NT2/D1 (cell line): ENCODE data around the gene GPR87.

ENCODE experiments used
- DNase-seq: peaks from one replicate; pipeline ENCODE4 v3.0.0-alpha.2; 2011; ENCODE audit warnings: low read depth, low spot score
- H3K27me3 ChIP-seq: 2 replicates; pipeline ENCODE4 v1.6.0; 2011; ENCODE audit warnings: mild to moderate bottlenecking; ENCODE audit not compliant: insufficient read length, insufficient read depth
- H3K36me3 ChIP-seq: 2 replicates; pipeline ENCODE4 v1.6.1; 2011; ENCODE audit warnings: mild to moderate bottlenecking, low read length, mixed read lengths; ENCODE audit not compliant: insufficient read depth, insufficient read length
- H3K4me1 ChIP-seq: 2 replicates; pipeline ENCODE4 v1.5.1; 2011; ENCODE audit not compliant: insufficient read depth, insufficient read length
- H3K4me3 ChIP-seq: 2 replicates; pipeline ENCODE4 v1.5.1; 2011; ENCODE audit warnings: low read depth; ENCODE audit not compliant: insufficient read length
- H3K9ac ChIP-seq: 2 replicates; pipeline ENCODE4 v1.6.0; 2011; ENCODE audit warnings: low read depth; ENCODE audit not compliant: insufficient read length
- H3K9me3 ChIP-seq: 2 replicates; pipeline ENCODE4 v1.5.1; 2011; ENCODE audit warnings: mild to moderate bottlenecking, low read length; ENCODE audit not compliant: insufficient read depth
- SUZ12 ChIP-seq: IDR thresholded peaks from 2 replicates; pipeline ENCODE4 v1.6.1; 2011; ENCODE audit not compliant: insufficient read length, insufficient read depth; ENCODE audit errors: extremely low read depth
- YY1 ChIP-seq: IDR thresholded peaks from 2 replicates; pipeline ENCODE4 v1.6.1; 2011; ENCODE audit not compliant: insufficient read length, insufficient read depth
- ZNF274 ChIP-seq: IDR thresholded peaks from 2 replicates; pipeline ENCODE4 v1.6.1; 2011; ENCODE audit warnings: mild to moderate bottlenecking, low read depth, low read length

Gene GPR87

DNA sequence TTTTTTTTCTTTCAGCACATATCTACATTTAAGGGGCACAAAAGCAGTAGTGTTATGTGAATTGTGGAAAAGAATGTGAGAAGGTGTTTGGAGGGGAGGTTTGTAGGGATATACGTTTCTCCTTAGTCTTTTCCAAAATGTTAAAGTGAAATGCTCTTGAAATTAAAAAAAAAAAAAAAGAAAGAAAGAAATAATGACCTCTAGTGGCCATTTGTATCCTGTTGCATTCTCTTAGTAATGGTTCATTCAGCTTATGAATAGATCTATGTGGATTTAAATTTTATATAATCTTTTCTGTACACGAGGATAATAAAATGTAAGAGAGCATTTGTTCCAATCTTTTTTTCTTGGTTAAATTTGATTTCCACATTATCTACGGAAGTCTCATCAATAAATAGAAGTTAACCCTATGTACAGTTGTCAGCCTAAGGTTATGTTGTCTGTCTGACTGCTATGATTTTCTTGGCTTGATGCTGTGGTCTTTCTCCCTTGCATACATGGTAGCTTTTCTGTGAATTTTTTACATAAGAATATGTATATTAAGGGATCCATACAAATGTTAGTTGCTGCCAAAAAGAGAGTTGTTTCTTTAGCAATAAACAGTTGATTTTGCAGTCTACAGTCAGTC, 11.1 kb upstream of the GPR87 start:
- Histone ChIP-seq H3K9ac (no peak overlapping the region), H3K4me3 (no peak overlapping the region), H3K4me1 (no peaks in the 10 kb centered on the region), H3K27me3 (no peaks in the 10 kb centered on the region), H3K36me3 (no peaks in the 10 kb centered on the region), H3K9me3 (no peaks in the 10 kb centered on the region)
- DNase-seq = no peak
- TF ChIP-seq SUZ12 (no peak), ZNF274 (no peak), YY1 (no peak)

DNA sequence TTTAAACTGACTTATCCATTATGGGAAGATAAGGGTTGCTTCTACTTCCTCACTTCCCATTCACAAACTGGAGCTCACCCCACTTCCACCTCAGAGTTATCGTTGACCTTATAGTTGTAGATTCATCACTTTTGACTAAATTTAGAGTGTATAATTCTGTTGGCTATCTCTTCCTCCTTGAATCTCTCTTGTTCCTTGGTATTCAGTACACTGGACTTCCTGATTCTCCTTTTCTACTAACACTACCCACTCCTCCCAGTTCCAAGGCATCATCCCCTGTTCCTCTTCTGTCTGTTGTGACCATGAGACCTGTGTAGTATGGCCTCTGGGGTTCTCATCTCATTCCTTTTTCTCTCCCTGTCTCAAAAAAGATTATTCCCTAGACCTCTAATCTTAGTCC, 5.9 kb upstream of the GPR87 start:
- DNase-seq = no peak
- Histone ChIP-seq H3K9me3 (no peaks in the 10 kb centered on the region), H3K36me3 (no peaks in the 10 kb centered on the region), H3K4me1 (no peaks in the 10 kb centered on the region), H3K4me3 (no peak overlapping the region), H3K9ac (no peak overlapping the region), H3K27me3 (no peaks in the 10 kb centered on the region)
- TF ChIP-seq SUZ12 = no peak
- no peak for TF ChIP-seq YY1
- TF ChIP-seq ZNF274 = no peak

DNA sequence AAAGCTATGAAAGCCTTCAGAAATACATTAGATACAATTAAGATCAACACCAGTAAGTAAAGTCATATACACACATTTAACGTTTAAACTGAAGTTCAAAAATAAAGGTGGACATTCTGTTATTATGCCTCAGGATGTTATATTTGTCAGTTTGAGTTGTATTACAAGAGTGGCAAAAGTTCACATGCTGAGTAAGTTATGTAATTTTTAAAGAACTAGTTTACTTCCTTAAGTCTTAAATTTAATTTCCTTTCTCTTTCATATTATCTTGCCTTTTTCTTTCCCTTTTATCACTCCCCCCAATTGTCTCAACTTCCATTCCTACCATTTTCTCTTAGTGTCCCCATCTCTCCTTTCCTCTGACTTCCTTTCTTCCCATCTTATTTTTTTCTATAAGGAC, 4.9 kb upstream of the GPR87 start:
- no peaks in the 10 kb centered on the region for H3K4me1 ChIP-seq
- no peaks in the 10 kb centered on the region for H3K36me3 ChIP-seq
- H3K4me3 ChIP-seq = no peak overlapping the region
- H3K9ac ChIP-seq = no peak overlapping the region
- no peaks in the 10 kb centered on the region for H3K9me3 ChIP-seq
- no peak for DNase-seq
- TF ChIP-seq YY1 (no peak), ZNF274 (no peak), SUZ12 (no peak)
- H3K27me3 ChIP-seq = no peaks in the 10 kb centered on the region

DNA sequence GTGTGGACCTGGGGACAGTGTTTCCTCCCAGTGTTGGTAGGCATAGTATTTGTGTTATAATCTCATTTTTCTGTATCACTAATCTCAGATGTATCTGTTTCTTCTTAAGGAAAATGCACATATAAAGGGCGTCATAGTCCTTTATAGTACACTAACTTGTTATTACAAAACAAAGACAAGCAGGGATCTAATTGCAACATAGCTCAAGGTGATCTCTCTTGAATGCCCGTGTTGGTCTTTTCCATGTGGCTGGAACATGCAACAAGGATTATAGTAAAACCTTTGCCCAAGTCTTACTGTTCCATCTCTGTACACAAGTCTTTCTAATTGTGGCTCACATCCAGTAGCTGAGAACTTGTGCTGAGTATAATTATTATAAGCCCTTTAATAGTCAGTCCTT, 3.5 kb upstream of the GPR87 start:
- no peaks in the 10 kb centered on the region for H3K36me3 ChIP-seq
- no peak overlapping the region for H3K4me3 ChIP-seq
- no peak overlapping the region for H3K9ac ChIP-seq
- no peaks in the 10 kb centered on the region for H3K27me3 ChIP-seq
- no peaks in the 10 kb centered on the region for H3K9me3 ChIP-seq
- DNase-seq = no peak
- no peaks in the 10 kb centered on the region for H3K4me1 ChIP-seq
- TF ChIP-seq ZNF274 (no peak), YY1 (no peak), SUZ12 (no peak)

DNA sequence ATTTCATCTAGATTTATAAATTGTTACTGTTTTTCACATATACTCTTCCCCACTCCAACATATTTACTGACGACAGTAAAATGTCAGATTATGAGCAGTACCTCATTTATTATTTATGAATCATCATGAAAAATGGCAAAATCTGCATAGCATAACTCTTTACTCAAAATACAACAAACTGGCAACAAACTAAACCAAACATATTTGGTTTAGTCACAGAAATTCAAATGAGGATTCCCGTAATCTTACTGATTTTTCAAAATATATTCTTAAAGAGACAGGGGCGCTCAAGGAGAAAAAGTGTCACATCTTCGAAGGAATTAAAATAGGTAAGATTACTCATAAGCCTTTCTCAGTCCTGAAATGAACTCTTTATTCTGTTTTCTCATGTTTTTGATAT, 3.0 kb upstream of the GPR87 start:
- H3K4me1 ChIP-seq = no peaks in the 10 kb centered on the region
- no peaks in the 10 kb centered on the region for H3K27me3 ChIP-seq
- H3K4me3 ChIP-seq = no peak overlapping the region
- no peak for DNase-seq
- TF ChIP-seq SUZ12 = no peak
- TF ChIP-seq YY1 = no peak
- TF ChIP-seq ZNF274 = no peak
- no peak overlapping the region for H3K9ac ChIP-seq
- no peaks in the 10 kb centered on the region for H3K36me3 ChIP-seq
- no peaks in the 10 kb centered on the region for H3K9me3 ChIP-seq

- no peak overlapping the region for H3K9ac ChIP-seq
- TF ChIP-seq SUZ12 (no peak), YY1 (no peak), ZNF274 (no peak)
- H3K4me1 ChIP-seq = no peaks in the 10 kb centered on the region
- no peaks in the 10 kb centered on the region for H3K27me3 ChIP-seq
- no peaks in the 10 kb centered on the region for H3K9me3 ChIP-seq
- no peak for DNase-seq
- H3K4me3 ChIP-seq = no peak overlapping the region
- no peaks in the 10 kb centered on the region for H3K36me3 ChIP-seq
Observed at GRCh38 chr3:151318991-151319390, 2.4 kb upstream of the GPR87 start.

GRCh38 chr3:151318313-151318712, 1.7 kb upstream of the GPR87 start:
- H3K4me3 ChIP-seq = no peak overlapping the region
- H3K4me1 ChIP-seq = no peaks in the 10 kb centered on the region
- H3K36me3 ChIP-seq = no peaks in the 10 kb centered on the region
- TF ChIP-seq SUZ12 = no peak
- TF ChIP-seq YY1 = no peak
- no peak for TF ChIP-seq ZNF274
- no peaks in the 10 kb centered on the region for H3K27me3 ChIP-seq
- H3K9me3 ChIP-seq = no peaks in the 10 kb centered on the region
- DNase-seq = no peak
- no peak overlapping the region for H3K9ac ChIP-seq

DNA sequence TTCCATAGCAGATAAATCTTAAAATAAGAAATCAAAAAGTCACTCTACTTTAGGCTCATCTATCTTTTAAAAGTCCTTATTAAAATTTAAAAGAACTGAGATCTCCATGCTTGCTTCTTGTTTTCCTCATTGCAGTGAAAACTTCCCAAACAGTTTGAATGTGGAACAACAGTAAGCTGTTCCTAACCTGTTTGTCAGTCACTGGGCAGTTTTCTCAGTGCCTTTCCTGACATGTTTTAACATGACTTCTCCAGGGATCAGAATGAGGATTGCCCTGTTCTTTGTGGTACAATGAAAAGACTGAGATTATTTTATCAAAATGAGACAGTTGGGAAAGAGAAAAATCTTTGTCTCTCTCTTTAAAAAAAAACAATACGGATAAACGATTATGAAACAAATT, 774 bp downstream of the GPR87 start:
- no peaks in the 10 kb centered on the region for H3K9me3 ChIP-seq
- H3K36me3 ChIP-seq = no peaks in the 10 kb centered on the region
- H3K9ac ChIP-seq = no peak overlapping the region
- H3K4me3 ChIP-seq = no peak overlapping the region
- no peak for DNase-seq
- no peaks in the 10 kb centered on the region for H3K27me3 ChIP-seq
- no peaks in the 10 kb centered on the region for H3K4me1 ChIP-seq
- TF ChIP-seq YY1 (no peak), SUZ12 (no peak), ZNF274 (no peak)
